Omental fat pad (tissue), 4 donors: ENCODE data around the gene MAB21L3. TPM values are rescaled to one million over a fixed set of nuclear protein-coding genes. Genes with fewer than 3 reads are reported as not detected.

ENCODE experiments used
- ATAC-seq: fragments of 150-250 bp; one replicate; pipeline ENCODE4 v1.9.1; 2016; ENCODE audit warnings: mild to moderate bottlenecking, moderate library complexity; ENCODE audit not compliant: low FRiP score
- DNase-seq: peaks from one replicate; pipeline ENCODE4 v3.0.0-alpha.2; 2019; ENCODE audit warnings: low spot score
- CTCF ChIP-seq, 3 donors: fragments of 450-650 bp; IDR thresholded peaks; one replicate each; pipeline ENCODE4 v1.5.1; 2016 to 2017; ENCODE audit warnings: antibody characterized with exemption in 3 of 3, mild to moderate bottlenecking in 3 of 3, moderate library complexity in 2 of 3
- total RNA-seq, 4 donors: library from RNA; depleted of rRNA; stranded (reverse); fragments of >200 nt; gene quantifications; one replicate each; pipeline ENCODE4 v1.1.0, GENCODE V29; 2016

The MAB21L3 gene
- total RNA-seq, 4 donors from 2014 or later, result 0.19 to 4.6 (median 0.37) TPM; not detected in 1

GRCh38 chr1:116075990-116076389 lies 35.2 kb upstream of the MAB21L3 start:
- ATAC-seq (no peak), DNase-seq (no peak)
- TF ChIP-seq CTCF (IDR thresholded peaks at IDR 0.05), result no peak

GRCh38 chr1:116076831-116077230 lies 34.4 kb upstream of the MAB21L3 start:
- ATAC-seq (no peak), DNase-seq (no peak)
- TF ChIP-seq CTCF (IDR thresholded peaks at IDR 0.05), result no peak

GRCh38 chr1:116078699-116079223 lies 32.4 kb upstream of the MAB21L3 start:
- ATAC-seq (no peak), DNase-seq (no peak)

GRCh38 chr1:116087628-116088027 lies 23.6 kb upstream of the MAB21L3 start:
- ATAC-seq (no peak), DNase-seq (no peak)
- TF ChIP-seq CTCF (IDR thresholded peaks at IDR 0.05), result no peak

More at GRCh38 chr1:116078699-116079223, 32.4 kb upstream of the MAB21L3 start:
- no peak for TF ChIP-seq CTCF (IDR thresholded peaks at IDR 0.05)

GRCh38 chr1:116089870-116090269 lies 21.3 kb upstream of the MAB21L3 start:
- no peak for TF ChIP-seq CTCF (IDR thresholded peaks at IDR 0.05)
- ATAC-seq (no peak), DNase-seq (no peak)

- DNase-seq, result no peak
- TF ChIP-seq CTCF (IDR thresholded peaks at IDR 0.05), result no peak
- no peak for ATAC-seq
Measured at GRCh38 chr1:116091083-116091482, 20.1 kb upstream of the MAB21L3 start.

GRCh38 chr1:116092752-116093489 lies 18.3 kb upstream of the MAB21L3 start:
- ATAC-seq, result no peak
- no peak for DNase-seq

More at GRCh38 chr1:116092752-116093489, 18.3 kb upstream of the MAB21L3 start:
- no peak for TF ChIP-seq CTCF (IDR thresholded peaks at IDR 0.05)
